Testis (tissue), 2 donors: ENCODE data around the gene TMED10.
"Not testable (repeated sequence)": the region's sequence is repeated elsewhere in the genome, so short reads cannot be mapped to it uniquely, and the experiment has no call there.

ENCODE experiments used
- CTCF ChIP-seq, 3 experiments: fragments of 450-650 bp in 2 of 3; fragments of 200-600 bp in 1 of 3; sonication (generic) in 1 of 3; IDR thresholded peaks; one replicate each; pipeline ENCODE4 v1.5.1; 2016 to 2019; ENCODE audit warnings: antibody characterized with exemption in 3 of 3, mild to moderate bottlenecking in 2 of 3, moderate library complexity in 1 of 3
- POLR2A ChIP-seq: fragments of 450-650 bp; IDR thresholded peaks from one replicate; pipeline ENCODE4 v1.6.1; 2017; ENCODE audit warnings: antibody characterized with exemption, mild to moderate bottlenecking, moderate library complexity

GRCh38 chr14:75150637-75151036 lies 25.8 kb downstream of the TMED10 start:
- TF ChIP-seq POLR2A; CTCF (IDR thresholded peaks at IDR 0.05): not testable (repeated sequence)
